Measurements from ENCODE around the gene CCL22.

CCL22 gene

DNA sequence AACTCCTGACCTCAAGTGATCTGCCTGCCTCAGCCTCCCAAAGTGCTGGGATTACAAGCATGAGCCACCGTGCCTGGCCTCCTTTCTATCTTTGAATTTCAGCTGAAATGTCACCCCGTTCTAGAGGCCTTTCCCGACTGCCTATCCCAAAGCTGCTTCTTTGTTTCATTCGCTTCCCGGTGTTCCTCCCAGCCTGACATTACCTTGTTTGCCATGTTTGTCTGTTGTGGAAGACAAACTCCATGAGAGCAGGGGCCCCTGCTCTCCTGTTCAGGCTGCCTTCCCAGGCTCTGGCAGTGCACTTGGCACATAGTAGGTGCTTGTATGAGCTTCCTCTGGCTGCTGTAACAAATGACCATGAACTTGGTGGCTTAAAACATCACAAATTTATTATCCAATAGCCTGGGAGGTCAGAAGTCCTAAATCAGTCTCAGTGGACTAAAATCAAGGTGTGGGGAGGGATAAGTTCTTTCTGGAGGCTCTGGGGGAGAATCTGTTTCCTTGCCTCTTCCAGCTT lies 2.6 kb upstream of the CCL22 start:
- H3K4me3 ChIP-seq (replicated peaks in 1 of 2; ENCODE audit: low read depth in 2 of 2, low read length in 2 of 2) = no peak overlapping the region
- no peak for DNase-seq (ENCODE audit: low read depth in 2 of 2)
- TF ChIP-seq, protein P1, sequence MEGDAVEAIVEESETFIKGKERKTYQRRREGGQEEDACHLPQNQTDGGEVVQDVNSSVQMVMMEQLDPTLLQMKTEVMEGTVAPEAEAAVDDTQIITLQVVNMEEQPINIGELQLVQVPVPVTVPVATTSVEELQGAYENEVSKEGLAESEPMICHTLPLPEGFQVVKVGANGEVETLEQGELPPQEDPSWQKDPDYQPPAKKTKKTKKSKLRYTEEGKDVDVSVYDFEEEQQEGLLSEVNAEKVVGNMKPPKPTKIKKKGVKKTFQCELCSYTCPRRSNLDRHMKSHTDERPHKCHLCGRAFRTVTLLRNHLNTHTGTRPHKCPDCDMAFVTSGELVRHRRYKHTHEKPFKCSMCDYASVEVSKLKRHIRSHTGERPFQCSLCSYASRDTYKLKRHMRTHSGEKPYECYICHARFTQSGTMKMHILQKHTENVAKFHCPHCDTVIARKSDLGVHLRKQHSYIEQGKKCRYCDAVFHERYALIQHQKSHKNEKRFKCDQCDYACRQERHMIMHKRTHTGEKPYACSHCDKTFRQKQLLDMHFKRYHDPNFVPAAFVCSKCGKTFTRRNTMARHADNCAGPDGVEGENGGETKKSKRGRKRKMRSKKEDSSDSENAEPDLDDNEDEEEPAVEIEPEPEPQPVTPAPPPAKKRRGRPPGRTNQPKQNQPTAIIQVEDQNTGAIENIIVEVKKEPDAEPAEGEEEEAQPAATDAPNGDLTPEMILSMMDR (IDR thresholded peaks at IDR 0.05; ENCODE audit: low read depth, low read length) = no peak

DNA sequence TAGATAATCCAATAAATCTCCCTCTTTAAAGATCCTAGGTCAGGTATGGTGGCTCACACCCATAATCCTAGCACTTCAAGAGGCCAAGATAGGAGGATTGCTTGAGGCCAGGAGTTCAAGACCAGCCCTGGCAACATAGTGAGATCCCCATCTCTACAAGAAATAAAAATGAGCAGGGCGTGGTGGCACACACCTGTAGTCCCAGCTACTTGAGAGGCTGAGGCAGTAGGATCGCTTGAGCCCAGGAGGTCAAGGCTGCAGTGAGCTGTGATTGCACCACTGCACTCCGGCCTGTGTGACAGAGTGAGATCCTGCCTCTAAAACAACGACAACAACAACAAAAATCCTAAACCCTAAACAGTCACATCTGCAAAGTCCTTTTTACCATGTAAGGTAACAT lies 2.0 kb upstream of the CCL22 start:
- no peak overlapping the region for H3K4me3 ChIP-seq (replicated peaks in 1 of 2; ENCODE audit: low read depth in 2 of 2, low read length in 2 of 2)
- no peak for DNase-seq (ENCODE audit: low read depth in 2 of 2)
- TF ChIP-seq, protein P1 (IDR thresholded peaks at IDR 0.05; ENCODE audit: low read depth, low read length) = no peak

DNA sequence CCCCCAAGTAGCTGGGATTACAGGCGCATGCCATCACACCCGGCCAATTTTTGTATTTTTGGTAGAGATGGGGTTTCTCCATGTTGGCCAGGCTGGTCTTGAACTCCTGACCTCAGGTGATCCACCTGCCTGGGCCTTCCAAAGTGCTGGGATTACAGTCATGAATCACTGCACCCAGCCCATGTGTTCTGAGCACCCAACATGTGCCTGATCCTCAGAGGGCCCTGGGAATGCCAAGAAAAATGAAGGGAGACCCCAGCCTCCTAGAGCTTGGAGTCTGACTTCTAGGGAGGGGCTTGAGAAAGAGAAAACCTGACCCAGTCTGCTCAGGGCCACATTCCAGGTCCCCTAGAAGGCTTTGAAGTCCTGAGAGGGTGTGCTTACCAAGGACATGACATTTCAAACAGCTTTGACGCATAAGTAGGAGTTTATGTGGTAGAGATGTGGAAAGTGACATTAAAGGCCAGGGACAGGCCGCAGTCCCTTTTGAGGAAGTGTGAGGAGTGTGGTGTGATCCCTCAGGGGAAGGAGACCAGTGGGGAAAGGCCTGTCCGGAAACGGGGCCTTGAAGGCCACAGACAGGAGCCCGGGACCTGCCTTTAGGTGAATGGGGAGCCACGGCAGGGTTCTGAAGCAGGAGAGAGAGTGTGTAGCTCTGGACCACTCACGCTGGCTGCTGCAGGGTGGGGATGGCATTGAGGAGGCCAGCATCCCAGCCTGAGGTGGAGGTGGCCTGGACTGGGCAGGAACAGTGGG lies 1.1 kb upstream of the CCL22 start:
- no peak for DNase-seq (ENCODE audit: low read depth in 2 of 2)
- TF ChIP-seq, protein P1 (IDR thresholded peaks at IDR 0.05; ENCODE audit: low read depth, low read length) = no peak
- H3K4me3 ChIP-seq (replicated peaks in 1 of 2; ENCODE audit: low read depth in 2 of 2, low read length in 2 of 2) = no peak overlapping the region

DNA sequence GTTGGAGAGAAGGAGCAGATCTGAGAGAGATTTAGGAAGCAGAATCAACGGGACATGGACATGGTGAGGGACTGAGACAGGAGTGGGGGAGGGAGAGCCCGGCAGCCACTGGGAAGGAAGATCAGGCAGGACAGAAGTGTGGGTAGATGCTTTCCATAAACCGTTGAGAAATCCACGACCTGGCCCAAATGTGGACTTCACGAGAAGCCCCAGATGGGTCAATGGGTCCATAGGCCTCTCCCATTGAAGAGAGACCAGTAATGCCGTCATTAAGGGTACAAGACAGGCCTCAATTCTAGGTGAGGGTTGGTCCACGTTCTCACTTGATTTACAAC lies 530 bp upstream of the CCL22 start:
- TF ChIP-seq, protein P1 (IDR thresholded peaks at IDR 0.05; ENCODE audit: low read depth, low read length) = no peak
- no peak overlapping the region for H3K4me3 ChIP-seq (replicated peaks in 1 of 2; ENCODE audit: low read depth in 2 of 2, low read length in 2 of 2)

DNA sequence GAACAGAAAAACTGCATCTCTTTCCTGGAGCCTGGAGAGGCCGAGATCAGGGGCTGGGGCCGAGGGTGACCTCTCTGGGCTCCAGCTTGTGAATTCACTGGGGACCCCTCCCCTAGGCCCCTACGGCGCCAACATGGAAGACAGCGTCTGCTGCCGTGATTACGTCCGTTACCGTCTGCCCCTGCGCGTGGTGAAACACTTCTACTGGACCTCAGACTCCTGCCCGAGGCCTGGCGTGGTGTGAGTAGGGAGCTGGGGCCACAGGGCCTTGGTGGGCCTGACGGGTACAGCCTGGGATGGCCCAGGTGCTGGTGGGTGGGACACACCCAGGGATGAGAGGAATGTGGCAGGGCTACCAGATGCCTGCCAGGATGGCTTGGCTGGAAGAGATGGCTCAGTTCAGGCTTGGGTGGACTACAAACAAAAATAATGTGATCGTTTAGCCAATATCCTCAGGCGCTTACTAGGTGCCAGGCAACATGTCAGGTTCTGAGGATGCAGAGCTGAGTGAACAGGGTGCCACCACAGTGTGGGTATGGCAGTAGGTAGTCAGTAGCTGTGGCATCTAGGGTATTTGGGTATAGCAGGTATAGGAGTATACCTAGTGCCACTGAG lies 1.8 kb downstream of the CCL22 start:
- TF ChIP-seq, protein P1 (IDR thresholded peaks at IDR 0.05; ENCODE audit: low read depth, low read length) = no peak
- DNase-seq (ENCODE audit: low read depth in 2 of 2) = no peak
- no peak overlapping the region for H3K4me3 ChIP-seq (replicated peaks in 1 of 2; ENCODE audit: low read depth in 2 of 2, low read length in 2 of 2)

More for the DNA sequence above, 530 bp upstream of the CCL22 start:
- no peak for DNase-seq (ENCODE audit: low read depth in 2 of 2)

DNA sequence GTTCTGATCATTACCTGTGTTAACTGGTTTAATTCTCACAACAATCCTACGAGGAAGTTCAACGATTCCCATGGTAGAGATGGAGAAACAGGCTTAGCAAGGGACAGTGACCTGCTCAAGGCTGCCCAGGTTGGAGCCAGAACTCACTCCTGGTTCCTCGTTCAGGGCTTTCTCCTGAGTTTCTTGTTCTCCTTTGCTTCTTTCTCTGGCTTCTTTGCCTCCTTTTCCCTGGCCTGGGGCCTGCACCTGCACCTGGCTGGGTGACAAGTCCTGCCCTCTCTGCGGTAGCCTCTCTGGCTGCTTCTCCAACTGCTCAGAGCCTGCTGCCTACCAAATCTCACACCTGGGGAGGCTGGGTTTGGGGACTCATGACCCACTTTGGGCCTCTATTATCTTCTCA lies 2.8 kb downstream of the CCL22 start:
- TF ChIP-seq, protein P1 (IDR thresholded peaks at IDR 0.05; ENCODE audit: low read depth, low read length) = no peak
- DNase-seq (ENCODE audit: low read depth in 2 of 2) = no peak
- H3K4me3 ChIP-seq (replicated peaks in 1 of 2; ENCODE audit: low read depth in 2 of 2, low read length in 2 of 2) = no peak overlapping the region
